OCI-LY7 (cell line): ENCODE measurements around the gene RASA4B. TPM values are rescaled to one million over a fixed set of nuclear protein-coding genes. Genes with fewer than 3 reads are reported as not detected.

ENCODE experiments used
- BruUV-seq: library from RNA; stranded (reverse); fragments of 400-500 nt; replicated peaks from 2 replicates; lab custom pipeline; 2021; lab: Mats Ljungman, UMichigan
- CTCF ChIA-PET: fragments of 300-600 bp; sonication (Branson Sonifier 250); formaldehyde crosslinking; loops from one replicate; lab custom pipeline; 2022; ENCODE audit warnings: antibody characterized with exemption; ENCODE audit not compliant: unreplicated experiment; lab: Charles Lee
- POLR2A ChIA-PET: fragments of 300-600 bp; sonication (Branson Sonifier 250); formaldehyde crosslinking; loops from one replicate; lab custom pipeline; 2022; ENCODE audit warnings: antibody characterized with exemption; lab: Charles Lee
- DNase-seq: peaks from one replicate; pipeline ENCODE4 v3.0.0-alpha.2; 2015; ENCODE audit warnings: low spot score
- H2AFZ ChIP-seq: fragments of 200-600 bp; sonication (generic), shearing (Covaris generic); 2 replicates; pipeline ENCODE4 v1.6.1; 2014; ENCODE audit warnings: mild to moderate bottlenecking, antibody characterized with exemption, low read length, moderate library complexity
- H3K27ac ChIP-seq: fragments of 200-600 bp; sonication (generic); 2 replicates; pipeline ENCODE4 v1.5.1; 2014; ENCODE audit warnings: mixed run types, low read depth, mild to moderate bottlenecking, moderate library complexity, low read length, inconsistent platforms; ENCODE audit not compliant: poor library complexity, severe bottlenecking
- H3K36me3 ChIP-seq: fragments of 200-600 bp; sonication (generic); 2 replicates; pipeline ENCODE4 v1.6.1; 2014; ENCODE audit warnings: mild to moderate bottlenecking, antibody characterized with exemption, low read length, moderate library complexity, mixed read lengths; ENCODE audit not compliant: insufficient read depth
- H3K4me1 ChIP-seq: fragments of 200-600 bp; sonication (generic); 2 replicates; pipeline ENCODE4 v1.5.1; 2014; ENCODE audit warnings: mild to moderate bottlenecking, low read length; ENCODE audit not compliant: insufficient read depth, poor library complexity, severe bottlenecking
- H3K4me2 ChIP-seq: fragments of 200-600 bp; sonication (generic); 2 replicates; pipeline ENCODE4 v1.6.1; 2014; ENCODE audit warnings: mild to moderate bottlenecking, low read length
- H3K4me3 ChIP-seq: fragments of 200-600 bp; sonication (generic); 2 replicates; pipeline ENCODE4 v1.5.1; 2014; ENCODE audit warnings: mild to moderate bottlenecking, low read depth, low read length; ENCODE audit not compliant: poor library complexity, severe bottlenecking
- H3K79me2 ChIP-seq: fragments of 200-600 bp; sonication (generic); 2 replicates; pipeline ENCODE4 v1.6.1; 2016; ENCODE audit warnings: low read depth, mild to moderate bottlenecking, low read length, moderate library complexity, mixed read lengths; ENCODE audit not compliant: insufficient read depth
- H3K9me2 ChIP-seq: fragments of 200-600 bp; sonication (generic); 2 replicates; pipeline ENCODE4 v1.6.1; 2016; ENCODE audit warnings: mild to moderate bottlenecking, low read length, mixed read lengths; ENCODE audit not compliant: insufficient read depth
- H3K9me3 ChIP-seq: fragments of 200-600 bp; sonication (generic); 2 replicates; pipeline ENCODE4 v1.6.1; 2014; ENCODE audit warnings: mild to moderate bottlenecking, mixed run types, low read length, mixed read lengths
- H4K20me1 ChIP-seq: fragments of 200-600 bp; sonication (generic); 2 replicates; pipeline ENCODE4 v1.6.1; 2014; ENCODE audit warnings: mild to moderate bottlenecking, antibody characterized with exemption, low read length, moderate library complexity, mixed read lengths; ENCODE audit not compliant: insufficient read depth
- CTCF ChIP-seq: fragments of 200-600 bp; sonication (generic); conservative IDR thresholded peaks from 2 replicates; pipeline ENCODE4 v1.5.1; 2014; ENCODE audit warnings: mild to moderate bottlenecking, antibody characterized with exemption, low read length, moderate library complexity, mixed read lengths
- EZH2phosphoT487 ChIP-seq: fragments of 200-600 bp; sonication (generic); IDR thresholded peaks from 2 replicates; pipeline ENCODE4 v1.6.1; 2018; ENCODE audit warnings: low read depth, borderline replicate concordance, mild to moderate bottlenecking, mixed run types, antibody characterized with exemption, low read length, moderate library complexity, mixed read lengths
- intact Hi-C: fragments of 100-400 bp; cut with micrococcal nuclease; formaldehyde crosslinking; loops from one replicate; pipeline ENCODE4 v1.10.0; 2022; ENCODE audit not compliant: unreplicated experiment
- total RNA-seq, 2 experiments: library from RNA; depleted of rRNA in 1 of 2; stranded (reverse); fragments of >200 nt in 1 of 2; shearing (Covaris generic) in 1 of 2; gene quantifications; 2 replicates each; pipeline ENCODE4 v1.2.3, GENCODE V29; 2014 to 2022

RASA4B gene
- total RNA-seq, 2 experiments from 2014 or later: 7.2 to 12.8 TPM

GRCh38 chr7:102449136-102449535 is 68.4 kb downstream of the RASA4B start:
- Histone ChIP-seq H3K9me2 (no peaks in the 10 kb centered on the region), H3K4me1 (peaks cover 58% of the 10 kb centered on the region), H3K9me3 (no peaks in the 10 kb centered on the region), H3K79me2 (peaks cover 15% of the 10 kb centered on the region; the same call in 1 of the 2 replicates), H2AFZ (no peak overlapping the region), H3K4me3 (no peak overlapping the region), H3K4me2 (no peak overlapping the region), H3K36me3 (peaks cover 61% of the 10 kb centered on the region), H4K20me1 (no peaks in the 10 kb centered on the region), H3K27ac (no peak overlapping the region)
- intact Hi-C loops: loop anchor here (10.0 kb wide), 1 partner anchor 644 kb away; no protein-coding TSS in a partner anchor
- POLR2A ChIA-PET: interaction anchor here (0.6 to 9.7 kb wide), 8 partner anchors 8 to 52 kb away, joined by 3 to 66 read pairs (median 4); partner anchors contain the start of gene ORAI2
- CTCF ChIA-PET: interaction anchor here (0.8 to 1.5 kb wide), 2 partner anchors 14 to 36 kb away, joined by 3 to 7 read pairs; no protein-coding TSS in a partner anchor
- DNase-seq: no peak
- no TSS peak for BruUV-seq
- TF ChIP-seq EZH2phosphoT487 (no peak), CTCF (no peak)

- Histone ChIP-seq H3K4me3 (no peak overlapping the region), H2AFZ (no peak overlapping the region), H3K27ac (peak overlapping the region; percentile 100), H4K20me1 (no peaks in the 10 kb centered on the region), H3K36me3 (peaks cover 72% of the 10 kb centered on the region), H3K79me2 (peaks cover 30% of the 10 kb centered on the region; the same call in 1 of the 2 replicates), H3K4me1 (peaks cover 76% of the 10 kb centered on the region), H3K9me3 (peaks cover 4% of the 10 kb centered on the region; the same call in 1 of the 2 replicates), H3K9me2 (no peaks in the 10 kb centered on the region), H3K4me2 (no peak overlapping the region)
- CTCF ChIA-PET: no interaction called here
- POLR2A ChIA-PET: interaction anchor here (0.6 to 9.7 kb wide), 3 partner anchors 14 to 160 kb away, joined by 4 to 66 read pairs (median 5); partner anchors contain the start of genes ORAI2 and SH2B2
- no TSS peak for BruUV-seq
- intact Hi-C loops: loop anchor here (10.0 kb wide), 1 partner anchor 643 kb away; no protein-coding TSS in a partner anchor
- no peak for DNase-seq
- no peak for TF ChIP-seq CTCF
- TF ChIP-seq EZH2phosphoT487: no peak
These were observed 70.3 kb downstream of the RASA4B start for GRCh38 chr7:102447311-102447710.
